MM.1S (cell line): ENCODE measurements around the gene CPEB4.

Experiments used
- DNase-seq: peaks from one replicate; pipeline ENCODE4 v3.0.0-alpha.2; 2015
- H2AFZ ChIP-seq: fragments of 300-600 bp; sonication (generic); 2 replicates; pipeline ENCODE4 v1.6.0; 2016; ENCODE audit warnings: antibody characterized with exemption, low read length
- H3F3A ChIP-seq: fragments of 300-600 bp; sonication (generic); 2 replicates; pipeline ENCODE4 v1.6.1; 2016; ENCODE audit warnings: mild to moderate bottlenecking, antibody characterized with exemption, low read length, moderate library complexity, mixed read lengths; ENCODE audit not compliant: insufficient read depth
- H3K27ac ChIP-seq: fragments of 300-600 bp; sonication (generic); 2 replicates; pipeline ENCODE4 v1.5.1; 2016; ENCODE audit warnings: mild to moderate bottlenecking, low read length
- H3K27me3 ChIP-seq: fragments of 300-600 bp; sonication (generic); replicated peaks from 2 replicates; pipeline ENCODE4 v1.6.0; 2016; ENCODE audit warnings: low read length; ENCODE audit not compliant: insufficient read depth
- H3K36me3 ChIP-seq: fragments of 300-600 bp; sonication (generic); replicated peaks from 2 replicates; pipeline ENCODE4 v1.6.1; 2016; ENCODE audit warnings: mild to moderate bottlenecking, low read length, mixed read lengths; ENCODE audit not compliant: insufficient read depth
- H3K4me1 ChIP-seq: fragments of 300-600 bp; sonication (generic); 2 replicates; pipeline ENCODE4 v1.6.1; 2016; ENCODE audit warnings: low read length, mixed read lengths
- H3K4me2 ChIP-seq: fragments of 300-600 bp; sonication (generic); 2 replicates; pipeline ENCODE4 v1.6.0; 2016; ENCODE audit warnings: low read depth, low read length
- H3K4me3 ChIP-seq: fragments of 300-600 bp; sonication (generic); 2 replicates; pipeline ENCODE4 v1.5.1; 2016; ENCODE audit warnings: low read length, mixed read lengths
- H3K79me2 ChIP-seq: fragments of 300-600 bp; sonication (generic); 2 replicates; pipeline ENCODE4 v1.6.1; 2016; ENCODE audit warnings: mixed run types, low read length, mixed read lengths
- H3K9ac ChIP-seq: fragments of 300-600 bp; sonication (generic); 2 replicates; pipeline ENCODE4 v1.6.1; 2016; ENCODE audit warnings: low read length, mixed read lengths
- H3K9me2 ChIP-seq: fragments of 300-600 bp; sonication (generic); replicated peaks from 2 replicates; pipeline ENCODE4 v1.6.1; 2016; ENCODE audit warnings: mild to moderate bottlenecking, low read length, mixed read lengths; ENCODE audit not compliant: insufficient read depth
- H3K9me3 ChIP-seq: fragments of 300-600 bp; sonication (generic); replicated peaks from 2 replicates; pipeline ENCODE4 v1.6.1; 2016; ENCODE audit warnings: mild to moderate bottlenecking, low read length, mixed read lengths; ENCODE audit not compliant: insufficient read depth
- H4K20me1 ChIP-seq: fragments of 300-600 bp; sonication (generic); 2 replicates; pipeline ENCODE4 v1.6.1; 2016; ENCODE audit warnings: mild to moderate bottlenecking, low read length, moderate library complexity, mixed read lengths; ENCODE audit not compliant: insufficient read depth
- EZH2 ChIP-seq: fragments of 300-600 bp; sonication (generic); optimal IDR thresholded peaks from 2 replicates; pipeline ENCODE3; 2017; ENCODE audit warnings: low read depth, mild to moderate bottlenecking, antibody characterized with exemption, low read length, mixed read lengths
- EZH2phosphoT487 ChIP-seq: fragments of 300-600 bp; sonication (generic); IDR thresholded peaks from 2 replicates; pipeline ENCODE4 v1.6.1; 2018; ENCODE audit warnings: antibody characterized with exemption, low read length
- TF ChIP-seq, protein P1 (sequence below): fragments of 300-600 bp; sonication (generic); IDR thresholded peaks from 2 replicates; pipeline ENCODE4 v1.5.1; 2016; ENCODE audit warnings: antibody characterized with exemption, low read length, mixed read lengths

The CPEB4 gene

GRCh38 chr5:173864126-173865050 lies 23.8 kb upstream of the CPEB4 start:
- TF ChIP-seq EZH2 (no peak), EZH2phosphoT487 (no peak)
- TF ChIP-seq, protein P1, sequence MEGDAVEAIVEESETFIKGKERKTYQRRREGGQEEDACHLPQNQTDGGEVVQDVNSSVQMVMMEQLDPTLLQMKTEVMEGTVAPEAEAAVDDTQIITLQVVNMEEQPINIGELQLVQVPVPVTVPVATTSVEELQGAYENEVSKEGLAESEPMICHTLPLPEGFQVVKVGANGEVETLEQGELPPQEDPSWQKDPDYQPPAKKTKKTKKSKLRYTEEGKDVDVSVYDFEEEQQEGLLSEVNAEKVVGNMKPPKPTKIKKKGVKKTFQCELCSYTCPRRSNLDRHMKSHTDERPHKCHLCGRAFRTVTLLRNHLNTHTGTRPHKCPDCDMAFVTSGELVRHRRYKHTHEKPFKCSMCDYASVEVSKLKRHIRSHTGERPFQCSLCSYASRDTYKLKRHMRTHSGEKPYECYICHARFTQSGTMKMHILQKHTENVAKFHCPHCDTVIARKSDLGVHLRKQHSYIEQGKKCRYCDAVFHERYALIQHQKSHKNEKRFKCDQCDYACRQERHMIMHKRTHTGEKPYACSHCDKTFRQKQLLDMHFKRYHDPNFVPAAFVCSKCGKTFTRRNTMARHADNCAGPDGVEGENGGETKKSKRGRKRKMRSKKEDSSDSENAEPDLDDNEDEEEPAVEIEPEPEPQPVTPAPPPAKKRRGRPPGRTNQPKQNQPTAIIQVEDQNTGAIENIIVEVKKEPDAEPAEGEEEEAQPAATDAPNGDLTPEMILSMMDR = no peak
- Histone ChIP-seq H3K4me1 (no peaks in the 10 kb centered on the region), H3K4me2 (no peak overlapping the region), H4K20me1 (no peaks in the 10 kb centered on the region), H2AFZ (no peak overlapping the region), H3K27me3 (no peaks in the 10 kb centered on the region), H3K9ac (no peak overlapping the region), H3K36me3 (no peaks in the 10 kb centered on the region), H3K9me2 (no peaks in the 10 kb centered on the region), H3K79me2 (no peaks in the 10 kb centered on the region), H3K4me3 (no peak overlapping the region), H3F3A (no peaks in the 10 kb centered on the region), H3K9me3 (no peaks in the 10 kb centered on the region), H3K27ac (no peak overlapping the region)
- DNase-seq = no peak

DNA sequence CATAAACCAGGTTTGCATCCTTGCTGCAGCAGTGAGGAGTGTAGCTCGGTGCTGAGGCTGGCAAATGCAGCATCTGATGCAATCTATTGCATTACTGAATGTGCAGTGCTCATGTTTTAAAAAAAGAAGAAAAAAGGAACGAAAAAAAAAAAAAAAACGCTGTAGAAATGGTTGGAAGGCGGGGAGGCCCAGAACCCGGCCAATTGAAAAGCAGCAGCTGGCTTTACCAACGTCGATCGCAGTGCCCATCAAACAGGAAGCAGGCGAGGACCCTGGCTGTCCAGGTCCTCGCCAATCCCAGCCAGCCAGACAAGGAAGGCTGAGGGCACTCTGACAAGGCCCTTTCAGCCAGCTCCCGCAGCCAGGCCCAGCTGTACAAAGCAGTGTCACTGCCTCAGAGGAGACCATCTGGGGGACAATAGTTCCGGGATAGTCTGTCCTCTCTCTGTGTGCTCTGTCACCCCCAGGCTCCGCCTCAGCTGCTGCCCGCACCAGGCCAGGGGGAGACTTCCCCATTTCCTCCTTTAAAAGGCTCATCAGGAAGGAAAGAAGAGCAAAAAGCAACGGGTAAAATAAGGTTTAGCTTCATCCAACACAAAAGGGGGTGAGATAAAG lies 21.8 kb upstream of the CPEB4 start:
- TF ChIP-seq EZH2phosphoT487 (no peak), EZH2 (no peak)
- TF ChIP-seq, protein P1 = no peak
- H3K9me2 ChIP-seq = no peaks in the 10 kb centered on the region
- no peaks in the 10 kb centered on the region for H3K79me2 ChIP-seq
- H3K4me2 ChIP-seq = no peak overlapping the region
- H3K27me3 ChIP-seq = no peaks in the 10 kb centered on the region
- H3K27ac ChIP-seq = no peak overlapping the region
- no peak overlapping the region for H3K9ac ChIP-seq
- no peaks in the 10 kb centered on the region for H3K36me3 ChIP-seq
- no peaks in the 10 kb centered on the region for H4K20me1 ChIP-seq
- H2AFZ ChIP-seq = no peak overlapping the region
- no peak overlapping the region for H3K4me3 ChIP-seq
- H3K9me3 ChIP-seq = no peaks in the 10 kb centered on the region
- H3K4me1 ChIP-seq = no peaks in the 10 kb centered on the region
- no peak for DNase-seq
- no peaks in the 10 kb centered on the region for H3F3A ChIP-seq

DNA sequence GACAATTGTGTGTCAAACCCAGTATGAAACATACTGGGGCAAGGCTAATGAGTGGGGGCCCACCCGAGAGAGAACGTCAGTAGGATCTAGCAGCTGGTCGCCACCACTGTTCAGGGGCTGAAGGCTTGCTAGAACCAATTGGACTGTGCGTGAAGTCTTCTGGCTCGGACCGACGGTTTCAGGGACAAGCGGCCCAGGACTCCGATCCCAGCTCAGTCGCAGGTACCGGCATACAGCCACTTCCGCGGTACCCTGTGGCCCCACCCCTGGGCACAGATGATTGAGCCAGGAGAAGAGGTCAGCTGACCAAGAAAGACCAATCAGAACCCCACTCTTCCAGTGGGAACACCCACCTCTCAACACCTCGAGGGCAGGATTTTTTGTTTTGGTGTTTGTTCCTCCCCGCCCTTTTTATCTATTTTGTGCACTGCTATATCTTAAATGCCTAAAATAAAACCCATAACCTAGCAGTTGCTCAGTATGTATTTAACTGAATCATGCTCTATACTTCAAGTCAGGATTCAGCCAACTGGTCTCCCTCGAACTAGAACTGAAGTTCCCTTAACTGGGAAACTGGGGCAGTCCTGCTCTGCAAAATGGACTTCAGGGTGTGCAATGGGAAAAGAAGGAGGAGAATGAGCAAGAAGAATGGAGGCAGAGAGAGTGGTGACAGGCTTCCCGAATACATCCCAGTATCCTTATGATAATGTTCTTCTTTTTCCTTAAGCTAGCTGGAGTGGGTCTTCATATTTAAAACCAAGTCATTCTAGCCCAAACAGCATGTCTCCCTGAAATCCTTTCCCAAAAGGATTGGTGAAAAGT lies 21.1 kb upstream of the CPEB4 start:
- DNase-seq = no peak
- H3K27ac ChIP-seq = no peak overlapping the region
- no peak overlapping the region for H3K9ac ChIP-seq
- TF ChIP-seq EZH2phosphoT487 (no peak), EZH2 (no peak)
- TF ChIP-seq, protein P1 = no peak
- H3K36me3 ChIP-seq = no peaks in the 10 kb centered on the region
- no peaks in the 10 kb centered on the region for H3F3A ChIP-seq
- no peaks in the 10 kb centered on the region for H3K79me2 ChIP-seq
- no peaks in the 10 kb centered on the region for H3K4me1 ChIP-seq
- H4K20me1 ChIP-seq = no peaks in the 10 kb centered on the region
- no peaks in the 10 kb centered on the region for H3K27me3 ChIP-seq
- H3K9me3 ChIP-seq = no peaks in the 10 kb centered on the region
- no peak overlapping the region for H3K4me3 ChIP-seq
- H3K9me2 ChIP-seq = no peaks in the 10 kb centered on the region
- H2AFZ ChIP-seq = no peak overlapping the region
- H3K4me2 ChIP-seq = no peak overlapping the region
